ENCODE data around the gene MUC15.
A peak's percentile ranks its signal among the peaks of the same experiment; 100 is the strongest.

MUC15 gene

DNA sequence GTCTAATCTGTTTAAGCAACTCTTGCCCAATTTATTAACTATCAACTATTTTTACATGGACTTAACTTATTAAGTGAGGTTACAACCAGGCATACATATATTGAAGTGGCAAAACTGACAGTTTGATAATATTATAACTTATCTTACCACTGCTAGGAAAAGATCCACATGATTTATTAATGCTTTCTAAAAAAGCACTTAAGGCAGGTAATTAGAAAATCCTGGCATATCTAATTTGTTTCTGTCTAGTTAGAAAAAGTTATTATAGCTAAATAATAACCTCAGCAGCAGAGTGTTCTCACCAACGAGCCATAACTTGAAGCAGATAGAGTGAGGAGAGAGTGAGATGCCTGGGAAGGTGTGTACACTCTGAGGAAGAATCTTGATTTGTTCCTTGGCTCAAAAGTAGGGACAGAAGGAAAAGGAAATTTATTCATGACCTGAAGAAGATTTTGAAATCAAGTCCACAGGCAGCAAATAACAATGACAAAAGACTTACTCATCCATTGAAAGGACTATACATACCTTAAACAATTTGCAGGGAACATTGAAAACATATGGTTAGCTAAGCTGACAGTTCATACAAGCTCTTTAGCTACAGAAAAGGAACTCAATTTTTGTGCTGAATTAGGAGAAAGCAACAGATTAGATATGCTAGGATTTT lies 7.1 kb upstream of the MUC15 start:
- peak; percentile 70 for DNase-seq (ENCODE audit: low read depth)
- no peak overlapping the region for H3K4me3 ChIP-seq (ENCODE audit: low read depth, low read length)

DNA sequence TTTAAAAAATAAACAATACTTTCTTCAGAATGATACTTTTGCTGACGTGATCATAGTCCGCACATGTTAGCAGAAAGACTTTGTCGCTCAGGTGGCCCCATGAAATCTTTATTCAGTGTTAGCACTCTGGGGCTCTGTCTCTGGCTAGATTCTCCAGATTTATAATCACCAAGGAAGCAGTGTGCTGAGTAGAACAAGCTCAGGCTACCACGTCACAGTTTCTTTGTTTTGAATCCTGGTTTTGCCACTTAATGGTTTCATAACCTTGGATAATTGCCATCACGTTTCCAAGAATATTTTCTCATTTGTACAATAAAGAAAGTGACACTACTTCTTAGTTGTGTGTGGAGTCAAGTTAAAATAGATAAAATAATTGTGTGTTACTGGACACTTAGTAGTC lies 3.9 kb upstream of the MUC15 start:
- no peak for DNase-seq (ENCODE audit: low read depth)
- no peak overlapping the region for H3K4me3 ChIP-seq (ENCODE audit: low read depth, low read length)

DNA sequence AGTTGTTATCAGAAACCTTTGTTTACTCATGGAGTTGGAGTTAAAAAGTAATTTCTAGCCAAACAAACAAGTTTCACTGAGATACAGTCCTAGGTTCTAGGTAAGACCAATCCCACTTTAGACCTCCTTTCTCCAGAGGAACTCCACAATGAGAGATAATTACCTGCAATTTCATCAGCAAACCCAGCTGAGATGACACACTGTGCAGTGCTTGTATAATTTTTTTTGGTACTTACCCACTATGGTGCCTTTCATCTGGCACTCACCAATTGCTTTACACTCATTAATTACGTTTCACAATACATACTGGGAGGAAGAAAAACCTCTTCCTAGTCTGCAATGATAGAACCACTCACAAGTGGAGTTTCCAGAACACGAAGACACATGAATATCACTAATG lies 1.8 kb upstream of the MUC15 start:
- DNase-seq (ENCODE audit: low read depth), result no peak

DNA sequence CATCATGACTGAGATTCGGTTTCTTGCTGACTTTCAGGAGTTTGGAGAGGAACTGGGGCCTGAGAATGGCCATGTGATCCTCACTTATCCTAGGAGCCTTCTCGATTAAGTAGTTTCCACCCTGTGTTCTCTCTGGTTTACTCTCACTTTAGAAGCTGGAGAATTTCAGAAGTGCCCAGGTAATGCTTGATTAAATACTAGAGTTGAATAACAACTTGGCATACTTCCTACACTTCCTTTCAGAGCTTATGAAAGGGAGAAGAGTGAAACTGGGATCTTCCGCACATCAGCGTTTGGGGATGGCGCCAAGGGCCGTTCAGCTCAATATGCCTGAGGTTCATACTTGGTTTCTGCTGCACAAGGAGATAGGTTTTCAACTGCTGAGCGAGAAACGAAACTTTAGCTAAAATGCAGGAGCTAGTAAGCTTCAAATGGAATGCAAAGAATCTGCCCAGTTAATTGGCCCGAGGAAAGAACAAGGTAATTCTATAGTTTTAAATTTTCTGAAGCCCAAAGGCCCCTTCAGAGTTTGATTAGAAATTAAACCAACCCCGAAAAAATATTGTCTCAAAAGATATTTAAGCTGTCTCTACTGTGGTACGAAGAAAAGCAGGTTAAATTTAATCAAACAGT lies 823 bp upstream of the MUC15 start:
- no peak overlapping the region for H3K4me3 ChIP-seq (ENCODE audit: low read depth, low read length)
- DNase-seq (ENCODE audit: low read depth), result no peak

More for the DNA sequence above, 1.8 kb upstream of the MUC15 start:
- no peak overlapping the region for H3K4me3 ChIP-seq (ENCODE audit: low read depth, low read length)

DNA sequence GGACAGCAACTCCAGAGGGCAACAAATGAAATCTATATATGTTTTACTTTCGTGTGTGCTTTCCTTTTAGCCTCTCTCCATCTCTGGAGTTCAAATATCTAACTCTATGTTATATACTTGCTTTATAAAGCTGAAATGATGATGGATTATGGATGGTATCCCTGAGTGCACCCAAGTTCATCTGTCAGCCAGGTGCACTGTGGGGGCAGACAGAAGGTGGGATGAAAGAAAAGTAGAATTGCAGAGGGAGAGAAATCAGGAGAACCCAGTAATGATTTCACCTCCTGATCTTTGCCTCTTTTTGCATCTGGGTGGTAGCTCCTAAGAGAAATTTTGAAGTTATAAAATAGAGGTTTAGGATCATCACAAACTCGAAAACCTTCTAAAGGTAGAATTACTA lies 2.4 kb downstream of the MUC15 start:
- no peak overlapping the region for H3K4me3 ChIP-seq (ENCODE audit: low read depth, low read length)
- DNase-seq (ENCODE audit: low read depth), result no peak

DNA sequence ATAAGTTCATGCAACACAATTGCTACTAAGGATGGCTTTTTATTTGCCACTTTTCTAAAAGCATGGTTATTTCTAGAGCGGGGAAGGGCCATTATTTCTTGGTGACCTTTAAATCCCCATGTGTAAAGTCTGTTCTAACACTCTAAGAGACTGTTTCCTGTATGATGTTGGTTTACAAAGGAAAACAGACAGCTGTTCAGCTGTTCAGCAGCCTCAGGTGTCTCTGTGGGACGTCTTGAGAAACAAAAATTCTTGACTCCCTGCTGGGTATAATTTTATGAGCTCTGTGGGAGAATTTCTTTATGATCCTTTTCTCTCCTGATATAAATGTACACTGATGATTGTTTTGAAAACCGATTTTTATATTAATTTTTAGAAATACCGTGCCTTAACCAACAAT lies 13.9 kb downstream of the MUC15 start:
- no peak overlapping the region for H3K4me3 ChIP-seq (ENCODE audit: low read depth, low read length)
- no peak for DNase-seq (ENCODE audit: low read depth)

DNA sequence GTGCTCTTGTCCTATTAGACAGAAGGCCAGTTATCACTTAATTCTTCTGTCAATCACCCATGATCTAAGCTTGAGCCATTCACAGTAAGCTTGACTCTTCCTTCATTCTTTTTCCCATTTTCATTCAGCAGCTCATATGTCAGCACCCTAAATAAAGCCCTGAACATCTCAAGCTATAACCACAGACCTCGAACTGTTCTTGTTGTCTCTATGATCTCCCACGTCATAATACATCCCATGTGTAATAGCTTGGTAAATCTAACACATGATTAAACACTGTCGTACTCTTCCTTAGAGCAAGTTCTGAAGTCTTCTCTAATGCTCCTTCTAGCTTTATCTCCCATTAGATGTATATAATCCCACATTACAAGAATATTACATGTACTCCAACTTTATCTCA lies 14.4 kb downstream of the MUC15 start:
- DNase-seq (ENCODE audit: low read depth), result no peak
- no peak overlapping the region for H3K4me3 ChIP-seq (ENCODE audit: low read depth, low read length)

DNA sequence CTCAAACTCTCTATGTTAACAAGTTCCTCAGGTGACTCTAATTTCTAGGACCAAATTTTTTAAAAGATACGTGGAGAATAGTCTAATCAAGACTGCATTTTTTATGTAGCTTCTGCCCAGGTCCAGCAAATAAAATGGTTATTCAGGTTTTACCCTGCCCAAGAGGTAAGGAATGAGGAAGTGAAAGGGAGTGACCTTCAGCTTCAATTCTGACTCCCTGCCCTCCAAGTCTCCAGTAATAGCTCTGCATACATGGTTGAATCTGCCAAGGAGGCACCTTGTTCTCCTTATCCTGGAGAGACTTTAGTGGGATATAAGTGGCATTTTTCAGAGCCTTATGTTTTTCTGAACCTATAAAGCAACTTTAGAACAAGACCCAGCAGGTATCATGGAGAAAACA lies 15.5 kb downstream of the MUC15 start:
- DNase-seq (ENCODE audit: low read depth), result no peak
- H3K4me3 ChIP-seq (ENCODE audit: low read depth, low read length), result no peak overlapping the region

DNA sequence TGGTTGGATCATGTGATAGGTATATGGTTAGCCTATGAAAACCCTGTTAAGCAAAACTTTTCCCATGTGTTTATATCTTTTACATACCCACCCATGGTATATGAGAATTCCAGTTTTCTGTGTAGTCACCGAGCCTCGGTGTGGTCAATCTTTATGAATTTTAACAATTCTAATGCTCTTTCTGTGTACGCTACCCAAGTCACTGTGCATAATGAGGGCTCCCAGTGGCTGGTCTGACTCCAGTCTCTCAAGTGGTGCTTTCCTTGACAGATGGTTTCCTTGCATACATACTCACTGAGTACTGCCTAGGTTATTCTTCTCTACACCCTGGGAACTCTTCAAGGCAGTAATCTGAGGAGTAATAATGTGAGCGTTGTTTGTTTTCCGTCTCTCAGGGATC lies 17.6 kb downstream of the MUC15 start:
- H3K4me3 ChIP-seq (ENCODE audit: low read depth, low read length), result no peak overlapping the region

DNA sequence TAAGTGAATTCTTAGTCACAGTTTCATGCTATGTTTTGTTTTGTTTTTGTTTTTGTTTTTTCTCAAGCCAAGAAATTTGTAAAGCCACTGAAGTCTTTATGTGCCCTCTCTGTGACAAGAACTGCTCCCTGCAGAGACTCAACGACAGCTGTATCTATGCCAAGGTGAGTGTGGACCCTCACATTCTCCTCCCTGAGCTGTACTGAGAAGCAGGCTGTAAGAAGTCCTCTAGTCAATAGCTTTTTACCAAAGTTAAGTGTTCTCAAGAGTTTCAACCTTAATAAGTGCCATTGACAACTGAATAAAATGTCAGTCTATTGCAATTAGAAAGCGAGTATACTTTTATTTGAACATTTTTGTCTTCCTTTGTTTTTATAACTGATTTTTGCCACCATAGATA lies 18.9 kb downstream of the MUC15 start:
- no peak overlapping the region for H3K4me3 ChIP-seq (ENCODE audit: low read depth, low read length)
- no peak for DNase-seq (ENCODE audit: low read depth)

More for the DNA sequence above, 17.6 kb downstream of the MUC15 start:
- no peak for DNase-seq (ENCODE audit: low read depth)

DNA sequence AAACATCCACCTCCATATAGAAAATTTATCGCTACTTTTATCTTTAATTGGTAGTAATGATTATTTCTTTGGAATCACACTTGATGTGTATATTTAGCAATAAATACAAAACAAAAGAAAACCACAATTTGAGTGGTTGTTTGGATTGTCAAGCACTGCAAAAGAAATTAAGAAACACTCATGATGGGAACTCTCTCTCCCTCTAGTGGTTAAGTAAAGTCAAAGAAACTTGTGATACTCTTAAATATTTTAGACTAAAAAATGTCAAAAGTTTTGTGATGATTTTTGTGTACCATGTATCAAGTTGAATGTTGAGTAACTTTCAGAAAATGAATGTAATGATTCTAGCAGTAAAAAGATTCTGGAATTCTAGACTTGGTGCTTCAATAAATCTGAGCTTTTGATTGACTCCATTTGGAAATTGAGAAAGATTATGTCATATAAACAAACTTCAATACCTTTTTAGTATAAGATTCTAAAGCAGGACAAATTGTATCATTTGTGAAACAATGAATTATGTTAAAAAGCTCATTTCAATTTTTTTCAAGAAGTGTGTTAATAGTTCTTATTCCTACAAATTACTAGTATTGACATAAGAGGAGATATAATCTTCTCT lies 20.8 kb downstream of the MUC15 start:
- DNase-seq (ENCODE audit: low read depth), result no peak

DNA sequence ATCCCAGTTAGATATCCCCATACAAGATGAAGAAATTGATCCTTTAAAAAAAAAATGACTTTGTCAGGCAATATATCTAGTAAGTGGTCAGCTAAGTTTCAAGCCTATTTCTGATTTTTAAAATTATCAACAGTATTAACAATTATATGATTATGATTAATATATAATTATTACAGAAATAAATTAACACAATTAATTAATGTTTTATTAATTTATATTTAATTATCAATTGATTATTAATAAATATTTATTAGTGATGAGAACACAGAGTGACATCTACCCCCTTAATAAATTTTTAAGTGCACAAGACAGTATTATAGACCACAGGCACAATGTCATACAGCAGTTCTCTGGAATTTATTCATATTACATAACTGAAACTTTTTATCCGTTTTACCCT lies 22.0 kb downstream of the MUC15 start:
- no peak overlapping the region for H3K4me3 ChIP-seq (ENCODE audit: low read depth, low read length)
- no peak for DNase-seq (ENCODE audit: low read depth)

More for the DNA sequence above, 20.8 kb downstream of the MUC15 start:
- H3K4me3 ChIP-seq (ENCODE audit: low read depth, low read length), result no peak overlapping the region

DNA sequence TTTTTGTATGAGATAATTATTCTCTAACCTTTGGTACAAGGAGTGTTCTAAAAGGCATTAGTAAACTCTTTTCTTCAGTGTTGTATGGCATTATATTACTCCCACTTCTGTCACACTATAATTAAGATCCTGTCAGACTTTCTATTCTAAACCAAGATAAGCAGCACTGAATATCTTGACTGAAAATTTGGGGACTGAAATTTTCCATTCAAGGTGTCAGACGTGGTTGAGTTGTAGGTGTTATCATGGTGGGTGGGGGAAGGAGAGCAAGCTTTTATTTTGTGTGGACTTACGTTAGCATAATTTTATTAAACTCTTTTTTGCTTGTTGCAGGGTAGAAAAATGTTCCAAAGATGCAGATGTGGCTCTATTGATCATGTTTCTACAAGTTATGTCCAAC lies 22.9 kb downstream of the MUC15 start:
- no peak for DNase-seq (ENCODE audit: low read depth)
- no peak overlapping the region for H3K4me3 ChIP-seq (ENCODE audit: low read depth, low read length)

DNA sequence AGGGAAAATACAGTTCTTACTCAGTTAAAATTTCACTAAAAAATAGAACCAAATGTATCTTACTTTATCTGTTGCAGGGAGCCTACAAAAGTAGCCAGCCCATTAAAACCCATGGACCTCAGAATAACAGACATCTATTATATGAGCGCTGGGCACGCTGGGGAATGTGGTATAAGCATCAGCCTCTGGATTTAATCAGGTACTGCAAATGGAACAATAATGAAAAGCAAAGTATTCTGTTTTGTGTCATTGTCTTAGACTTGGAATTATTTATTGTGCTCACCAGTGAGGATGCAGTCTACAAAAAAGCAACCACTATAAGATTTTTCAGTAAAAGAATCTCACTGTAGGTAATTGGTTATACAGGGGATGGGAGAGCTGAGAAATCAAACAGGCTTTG lies 30.2 kb downstream of the MUC15 start:
- no peak overlapping the region for H3K4me3 ChIP-seq (ENCODE audit: low read depth, low read length)
- DNase-seq (ENCODE audit: low read depth), result no peak

DNA sequence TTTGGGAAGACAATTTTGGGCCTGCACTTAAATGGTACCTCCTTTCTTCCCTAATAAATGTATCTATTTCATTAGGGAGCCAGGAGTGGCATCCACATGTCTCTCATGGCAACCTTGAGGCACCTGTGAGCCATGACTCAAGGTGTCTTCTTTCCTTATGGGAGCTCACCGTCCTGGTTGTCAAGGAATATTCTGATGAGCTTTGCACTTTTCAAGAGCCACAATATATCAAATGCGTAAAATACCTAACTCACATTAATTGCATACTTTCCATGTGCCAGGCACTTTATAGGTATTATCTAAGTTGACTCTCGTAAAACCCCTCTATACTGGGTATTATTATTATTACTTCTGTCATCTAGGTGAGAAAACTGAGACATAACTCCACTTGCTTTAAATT lies 32.5 kb downstream of the MUC15 start:
- no peak for DNase-seq (ENCODE audit: low read depth)
- no peak overlapping the region for H3K4me3 ChIP-seq (ENCODE audit: low read depth, low read length)

DNA sequence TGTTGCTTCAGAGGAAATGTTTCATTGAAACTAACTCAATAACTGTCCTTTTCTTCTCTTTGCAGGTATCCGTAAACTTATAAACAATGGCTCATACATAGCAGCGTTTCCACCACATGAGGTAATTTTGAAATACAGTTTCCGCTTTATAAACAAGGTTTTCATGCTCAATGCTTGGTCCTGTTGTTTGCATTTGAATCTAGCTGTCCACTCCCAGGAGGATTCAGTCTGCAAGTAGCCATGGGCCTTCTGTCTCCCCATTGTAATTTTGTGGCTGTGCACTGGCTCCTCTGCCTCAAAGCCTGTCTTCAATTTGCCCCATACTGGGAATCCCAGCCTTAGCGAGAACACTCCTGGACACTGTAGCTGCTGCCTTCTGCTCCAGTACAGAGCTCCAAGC lies 34.7 kb downstream of the MUC15 start:
- H3K4me3 ChIP-seq (ENCODE audit: low read depth, low read length), result no peak overlapping the region
- DNase-seq (ENCODE audit: low read depth), result no peak

DNA sequence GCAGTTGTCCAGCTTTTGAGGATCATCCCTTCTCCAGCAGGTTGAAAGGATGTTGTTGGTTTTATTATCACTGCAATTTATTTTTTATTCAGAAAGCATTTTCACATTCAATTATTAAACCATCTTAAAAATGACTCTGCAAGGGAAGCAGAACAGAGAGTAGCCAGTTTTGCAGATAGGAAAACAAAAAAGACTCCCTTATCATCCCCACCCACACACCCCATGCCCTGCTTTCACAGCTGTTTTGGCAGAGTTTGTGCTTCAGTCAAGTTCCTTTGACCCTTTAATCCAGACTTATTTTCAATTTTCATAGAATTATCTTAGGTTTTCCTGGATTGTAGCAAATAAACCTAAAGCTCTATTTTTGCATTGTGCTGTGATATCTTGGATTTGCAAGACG lies 44.4 kb downstream of the MUC15 start:
- no peak overlapping the region for H3K4me3 ChIP-seq (ENCODE audit: low read depth, low read length)

DNA sequence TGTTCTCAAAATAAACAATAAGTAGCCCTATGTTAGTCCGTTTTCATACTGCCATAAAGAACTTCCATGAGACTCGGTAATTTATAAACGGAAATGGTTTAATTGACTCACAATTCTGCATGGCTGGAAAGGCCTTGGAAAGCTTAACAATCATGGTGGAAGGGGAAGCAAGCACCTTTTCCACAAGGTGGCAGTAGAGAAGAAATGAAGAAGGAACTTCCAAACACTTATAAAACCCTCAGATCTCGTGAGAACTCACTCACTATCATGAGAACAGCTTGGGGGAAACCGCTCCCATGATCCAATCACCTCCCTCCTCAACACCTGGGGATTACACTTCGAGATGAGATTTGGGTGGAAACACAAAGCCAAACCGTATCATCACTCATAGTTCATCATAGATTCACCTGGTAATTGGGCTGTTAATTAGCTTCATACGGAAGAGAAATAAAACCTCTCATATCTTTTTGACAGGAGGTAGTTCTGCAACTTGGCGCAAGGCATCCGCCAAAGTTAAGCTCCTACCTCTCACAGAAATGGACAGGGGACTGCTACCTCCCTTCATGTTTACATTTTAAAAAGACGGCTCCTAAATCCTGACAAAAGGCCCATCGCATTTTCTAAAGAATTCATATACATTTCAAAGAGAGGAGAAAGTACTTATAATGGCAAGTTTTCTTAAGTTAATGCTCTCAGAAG lies 49.0 kb downstream of the MUC15 start:
- H3K4me3 ChIP-seq (ENCODE audit: low read depth, low read length), result no peak overlapping the region
- no peak for DNase-seq (ENCODE audit: low read depth)

More for the DNA sequence above, 44.4 kb downstream of the MUC15 start:
- DNase-seq (ENCODE audit: low read depth), result no peak

DNA sequence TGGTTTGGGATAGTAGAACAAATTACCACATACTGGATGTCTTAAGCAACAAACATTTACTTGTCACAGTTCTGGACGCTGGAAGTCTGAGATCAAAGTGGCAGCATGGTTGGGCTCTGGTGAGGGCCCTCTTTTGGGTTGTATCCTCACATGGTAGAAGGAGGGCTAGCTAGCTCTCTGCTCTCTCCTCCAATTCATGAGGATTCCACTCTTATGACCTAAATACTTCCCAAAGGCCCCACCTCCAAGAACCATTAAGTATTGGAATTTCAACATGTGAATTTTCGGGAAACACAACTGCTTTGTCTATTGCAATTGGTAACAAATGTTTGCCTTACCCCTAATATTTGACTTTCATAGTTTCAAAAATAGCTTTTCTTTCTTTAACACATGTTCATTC lies 52.6 kb downstream of the MUC15 start:
- H3K4me3 ChIP-seq (ENCODE audit: low read depth, low read length), result no peak overlapping the region
- no peak for DNase-seq (ENCODE audit: low read depth)

DNA sequence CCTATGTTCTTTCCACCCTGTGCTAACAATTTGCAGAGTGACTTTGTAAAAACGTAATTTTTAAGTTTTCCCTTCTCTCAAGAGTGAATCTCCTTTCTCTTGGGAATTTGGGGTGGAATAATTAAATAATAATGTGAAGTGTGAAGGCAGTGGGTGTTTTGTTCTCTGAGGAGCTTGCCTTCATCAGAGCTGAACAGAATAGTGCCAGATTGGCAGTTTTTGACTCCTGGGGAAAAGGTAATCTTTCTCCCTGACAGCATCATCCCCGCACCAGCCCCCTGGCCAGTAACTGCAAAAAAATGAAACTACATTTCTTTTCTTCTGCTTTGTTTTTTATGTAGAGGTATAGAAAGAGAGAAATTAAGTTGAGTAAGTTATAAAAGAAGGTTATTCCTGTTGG lies 59.9 kb downstream of the MUC15 start:
- no peak overlapping the region for H3K4me3 ChIP-seq (ENCODE audit: low read depth, low read length)
- DNase-seq (ENCODE audit: low read depth), result no peak

DNA sequence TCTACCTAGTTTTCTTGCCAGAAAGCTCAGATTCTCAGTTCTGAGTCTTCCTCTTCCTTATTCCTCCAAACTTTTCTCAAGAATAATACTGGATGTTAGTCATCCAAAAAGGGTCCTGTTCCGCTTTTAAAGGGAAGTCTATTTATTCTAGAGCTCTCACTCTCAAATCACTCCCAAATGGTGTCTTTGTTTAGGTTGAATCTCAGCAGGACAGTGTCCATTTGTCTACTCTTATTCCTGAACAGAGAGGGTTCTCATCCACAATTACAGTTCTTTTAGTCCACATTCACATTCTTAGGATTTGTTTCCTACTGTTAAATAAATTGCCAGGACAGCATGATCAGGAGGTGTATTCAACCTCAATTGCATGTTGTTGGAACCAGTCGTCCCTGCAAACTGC lies 61.3 kb downstream of the MUC15 start:
- no peak overlapping the region for H3K4me3 ChIP-seq (ENCODE audit: low read depth, low read length)
- no peak for DNase-seq (ENCODE audit: low read depth)

Data from skeletal muscle cell (primary cell).